ENCODE measurements around the gene PRG2. TPM values are rescaled to one million over a fixed set of nuclear protein-coding genes. Genes with fewer than 3 reads are reported as not detected.

Gene PRG2
- total RNA-seq, 3 donors from 2014 or later, result 0.24 TPM; not detected in 2

DNA sequence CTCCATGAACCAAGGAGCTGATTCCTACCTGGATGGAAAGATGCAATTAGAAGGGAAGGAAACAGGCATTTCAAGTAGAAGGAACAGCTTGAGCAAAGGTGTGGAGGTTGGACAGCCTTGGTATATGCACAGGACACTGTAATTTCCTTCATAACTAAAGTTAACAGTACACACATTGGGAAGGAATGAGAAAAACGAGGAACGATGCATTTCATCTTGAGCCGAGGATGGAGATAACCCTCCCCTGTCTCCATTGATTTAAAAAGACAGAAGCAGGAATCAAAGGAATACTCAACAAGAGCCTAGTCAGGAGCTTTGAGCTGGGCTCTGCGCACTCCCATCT is 2.3 kb upstream of the PRG2 start:
- intact Hi-C loops (cut with DNase I, micrococcal nuclease), result no loop called here
- H3K4me1 ChIP-seq (ENCODE audit: low read depth), result no peaks in the 10 kb centered on the region
- no peak for DNase-seq
- TF ChIP-seq, protein P1, sequence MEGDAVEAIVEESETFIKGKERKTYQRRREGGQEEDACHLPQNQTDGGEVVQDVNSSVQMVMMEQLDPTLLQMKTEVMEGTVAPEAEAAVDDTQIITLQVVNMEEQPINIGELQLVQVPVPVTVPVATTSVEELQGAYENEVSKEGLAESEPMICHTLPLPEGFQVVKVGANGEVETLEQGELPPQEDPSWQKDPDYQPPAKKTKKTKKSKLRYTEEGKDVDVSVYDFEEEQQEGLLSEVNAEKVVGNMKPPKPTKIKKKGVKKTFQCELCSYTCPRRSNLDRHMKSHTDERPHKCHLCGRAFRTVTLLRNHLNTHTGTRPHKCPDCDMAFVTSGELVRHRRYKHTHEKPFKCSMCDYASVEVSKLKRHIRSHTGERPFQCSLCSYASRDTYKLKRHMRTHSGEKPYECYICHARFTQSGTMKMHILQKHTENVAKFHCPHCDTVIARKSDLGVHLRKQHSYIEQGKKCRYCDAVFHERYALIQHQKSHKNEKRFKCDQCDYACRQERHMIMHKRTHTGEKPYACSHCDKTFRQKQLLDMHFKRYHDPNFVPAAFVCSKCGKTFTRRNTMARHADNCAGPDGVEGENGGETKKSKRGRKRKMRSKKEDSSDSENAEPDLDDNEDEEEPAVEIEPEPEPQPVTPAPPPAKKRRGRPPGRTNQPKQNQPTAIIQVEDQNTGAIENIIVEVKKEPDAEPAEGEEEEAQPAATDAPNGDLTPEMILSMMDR (IDR thresholded peaks at IDR 0.05), result no peak
- ATAC-seq, result no peak
- no peaks in the 10 kb centered on the region for H3K36me3 ChIP-seq (ENCODE audit: low read depth)
- H3K9me3 ChIP-seq, result no peaks in the 10 kb centered on the region
- H3K4me3 ChIP-seq, result no peak overlapping the region

DNA sequence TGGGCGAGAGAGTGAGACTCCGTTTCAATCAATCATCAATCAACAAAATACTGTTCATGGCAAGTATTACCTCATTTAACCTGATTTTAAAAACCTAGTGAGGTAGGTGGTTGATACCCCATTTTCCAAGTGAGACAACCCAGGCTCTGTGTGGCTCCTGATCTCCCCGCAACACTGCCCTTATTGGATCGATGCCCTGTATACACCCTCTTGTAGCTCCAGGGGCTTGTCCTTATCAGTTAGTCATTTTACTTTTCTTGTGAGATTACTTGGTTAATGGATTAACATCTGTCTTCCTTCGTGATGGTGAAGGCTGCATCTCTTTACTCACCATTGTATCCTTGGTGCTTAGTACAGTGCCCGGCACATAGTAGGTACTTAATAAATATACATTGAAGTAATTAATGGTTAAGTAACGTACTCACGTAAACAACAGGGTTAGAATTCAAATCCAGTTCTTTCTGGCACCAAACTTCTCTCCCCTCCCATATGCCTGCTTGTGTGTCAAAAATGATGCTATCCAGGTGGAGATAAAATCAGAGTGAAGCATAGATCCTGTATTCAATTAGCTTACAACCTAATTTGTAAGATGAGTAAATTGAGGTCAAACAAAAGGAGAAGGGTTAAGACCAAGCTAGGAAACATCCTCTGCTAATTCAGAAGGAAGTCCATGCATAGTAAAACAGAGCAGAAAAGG is 1.8 kb upstream of the PRG2 start:
- DNase-seq, result no peak
- no peaks in the 10 kb centered on the region for H3K4me1 ChIP-seq (ENCODE audit: low read depth)
- TF ChIP-seq, protein P1 (IDR thresholded peaks at IDR 0.05), result no peak
- H3K36me3 ChIP-seq (ENCODE audit: low read depth), result no peaks in the 10 kb centered on the region
- intact Hi-C loops (cut with DNase I, micrococcal nuclease), result no loop called here
- ATAC-seq, result no peak
- no peaks in the 10 kb centered on the region for H3K9me3 ChIP-seq
- no peak overlapping the region for H3K4me3 ChIP-seq

GRCh38 chr11:57391539-57391938 is 1.1 kb upstream of the PRG2 start:
- ATAC-seq, result no peak
- Histone ChIP-seq H3K4me1 (ENCODE audit: low read depth) (no peaks in the 10 kb centered on the region), H3K36me3 (ENCODE audit: low read depth) (no peaks in the 10 kb centered on the region), H3K4me3 (no peak overlapping the region), H3K9me3 (no peaks in the 10 kb centered on the region)
- DNase-seq, result no peak
- intact Hi-C loops (cut with DNase I, micrococcal nuclease), result no loop called here
- TF ChIP-seq, protein P1 (IDR thresholded peaks at IDR 0.05), result no peak

GRCh38 chr11:57391111-57391510 is 661 bp upstream of the PRG2 start:
- H3K36me3 ChIP-seq (ENCODE audit: low read depth), result no peaks in the 10 kb centered on the region
- ATAC-seq (no peak), DNase-seq (no peak)
- H3K9me3 ChIP-seq, result no peaks in the 10 kb centered on the region
- TF ChIP-seq, protein P1 (IDR thresholded peaks at IDR 0.05), result no peak
- H3K4me3 ChIP-seq, result no peak overlapping the region
- H3K4me1 ChIP-seq (ENCODE audit: low read depth), result no peaks in the 10 kb centered on the region
- intact Hi-C loops (cut with DNase I, micrococcal nuclease), result no loop called here

DNA sequence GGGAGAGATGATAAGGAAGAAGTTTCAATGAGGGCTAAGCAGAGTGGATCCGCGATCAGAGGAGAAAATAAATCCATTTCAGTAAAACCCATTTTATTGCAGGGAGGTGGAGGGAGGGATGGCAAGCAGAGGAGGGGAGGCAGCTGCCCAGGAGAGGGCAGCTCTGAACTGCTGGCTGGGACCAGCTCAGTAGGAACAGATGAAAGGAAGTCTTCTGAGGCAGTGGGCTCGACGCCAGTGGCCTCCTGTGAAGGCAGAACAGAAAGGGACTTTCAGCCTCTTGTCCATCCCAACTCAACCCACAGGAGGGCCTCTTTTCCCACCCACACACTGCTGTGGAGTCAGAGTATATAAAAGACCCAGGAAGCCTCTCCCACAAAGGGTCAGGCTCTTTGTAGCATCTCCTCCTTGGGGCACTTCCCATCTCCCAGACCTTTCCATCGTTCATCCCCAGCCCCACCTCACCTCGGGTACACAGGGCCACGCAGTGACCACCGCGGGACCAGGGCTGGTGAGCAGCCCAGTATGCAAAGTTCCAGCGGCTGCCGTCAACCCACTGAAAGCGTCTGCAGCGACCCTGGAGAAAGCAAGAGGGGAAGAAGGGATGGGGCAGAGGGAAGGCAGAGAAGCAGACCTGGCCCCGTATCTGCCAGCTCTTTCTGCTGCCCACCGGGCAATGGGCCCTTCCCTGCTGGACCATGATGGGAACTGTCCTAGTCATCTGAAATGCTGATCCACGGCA is 3.0 kb downstream of the PRG2 start:
- Histone ChIP-seq H3K4me3 (no peak overlapping the region), H3K9me3 (no peaks in the 10 kb centered on the region), H3K4me1 (ENCODE audit: low read depth) (no peaks in the 10 kb centered on the region), H3K36me3 (ENCODE audit: low read depth) (no peaks in the 10 kb centered on the region)
- DNase-seq, result no peak
- TF ChIP-seq, protein P1 (IDR thresholded peaks at IDR 0.05), result no peak
- intact Hi-C loops (cut with DNase I, micrococcal nuclease), result no loop called here
- ATAC-seq, result no peak
